ENCODE measurements around the gene HMX1. TPM values are rescaled to one million over a fixed set of nuclear protein-coding genes. Genes with fewer than 3 reads are reported as not detected.

Gene HMX1
- total and polyA plus RNA-seq, 2 donors (not counting 3 experiments of a cell fraction or from before 2014, with no cell fraction given) = not detected

- intact Hi-C loops (cut with micrococcal nuclease) (no loop called here), dilution Hi-C loops (cut with MboI; ENCODE audit: extremely low pct_ligation_motif_present, low sequenced_read_pairs) (no loop called here)
- no peak overlapping the region for H3K4me2 ChIP-seq (ENCODE audit: insufficient read depth, low read length)
- no peaks in the 10 kb centered on the region for H3K36me3 ChIP-seq (ENCODE audit: control insufficient read depth in 2 of 2, extremely low read depth in 1 of 2, insufficient read depth in 2 of 2, low read length in 2 of 2)
- H3K4me3 ChIP-seq (replicated peaks in 1 of 3; ENCODE audit: insufficient read depth in 1 of 3, low read depth in 1 of 3, low read length in 3 of 3) = no peak overlapping the region
- FAIRE-seq = no peak
- TF ChIP-seq FOS (IDR thresholded peaks at IDR 0.05; ENCODE audit: borderline replicate concordance, insufficient read depth, low read length) (no peak), POLR2A (IDR thresholded peaks at IDR 0.05; ENCODE audit: low read depth, low read length) (no peak), CTCF (IDR thresholded peaks at IDR 0.05; ENCODE audit: extremely low read depth in 1 of 2, insufficient read depth in 1 of 2, low read depth in 1 of 2, low read length in 2 of 2) (no peak)
- H3K9me3 ChIP-seq (replicated peaks; ENCODE audit: control insufficient read depth, insufficient read depth, low read length) = no peaks in the 10 kb centered on the region
- CTCF ChIA-PET = no interaction called here
- H3K9me1 ChIP-seq (replicated peaks; ENCODE audit: control insufficient read depth, extremely low read depth, insufficient read depth, low read length) = no peaks in the 10 kb centered on the region
- no peak overlapping the region for H3K9ac ChIP-seq (replicated peaks; ENCODE audit: extremely low read depth, insufficient read depth, low read length)
- H3K27me3 ChIP-seq (ENCODE audit: control insufficient read depth in 2 of 2, insufficient read depth in 2 of 2, low read length in 2 of 2) = peaks cover 28 to 30% of the 10 kb centered on the region in 2 experiments
- no TSS peak for BruUV-seq (replicated peaks)
- H4K20me1 ChIP-seq (replicated peaks; ENCODE audit: control insufficient read depth, extremely low read depth, insufficient read depth, low read length) = no peaks in the 10 kb centered on the region
- POLR2A ChIA-PET = no interaction called here
- no peaks in the 10 kb centered on the region for H3K4me1 ChIP-seq (ENCODE audit: control insufficient read depth, extremely low read depth, insufficient read depth, low read length)
- no peak overlapping the region for H2AFZ ChIP-seq (ENCODE audit: low read depth, low read length)
- DNase-seq (ENCODE audit: low read depth, low spot score) = no peak
- H3K27ac ChIP-seq (ENCODE audit: insufficient read depth, low read depth, low read length) = no peak overlapping the region
- H3K79me2 ChIP-seq (ENCODE audit: control insufficient read depth, insufficient read depth, low read length) = no peaks in the 10 kb centered on the region
Observed at GRCh38 chr4:8896071-8896470, 24.4 kb upstream of the HMX1 start.

DNA sequence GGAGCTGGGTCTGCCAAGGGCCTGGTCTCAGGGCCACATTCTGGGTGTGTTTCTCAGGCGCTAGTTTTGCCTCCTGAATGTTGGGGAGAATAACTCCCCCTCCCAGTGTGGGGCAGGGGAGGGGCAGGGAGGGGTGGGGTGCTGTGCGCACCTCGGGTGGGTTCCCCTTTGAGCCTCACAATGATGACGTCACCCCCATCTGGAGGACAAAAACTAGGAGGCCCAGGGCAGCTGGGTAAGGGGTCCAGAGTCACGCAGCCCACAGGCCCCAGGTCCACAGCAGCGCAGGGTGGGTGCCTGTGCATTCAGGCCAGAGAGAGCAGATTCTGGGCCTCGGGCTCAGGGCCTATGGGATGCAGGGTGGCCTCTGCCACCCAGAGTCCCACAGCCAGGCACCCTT is 23.7 kb upstream of the HMX1 start:
- H3K4me3 ChIP-seq (replicated peaks in 1 of 3; ENCODE audit: insufficient read depth in 1 of 3, low read depth in 1 of 3, low read length in 3 of 3) = no peak overlapping the region
- H3K4me2 ChIP-seq (ENCODE audit: insufficient read depth, low read length) = no peak overlapping the region
- no peak overlapping the region for H3K27ac ChIP-seq (ENCODE audit: insufficient read depth, low read depth, low read length)
- no peak overlapping the region for H3K9ac ChIP-seq (replicated peaks; ENCODE audit: extremely low read depth, insufficient read depth, low read length)
- no peaks in the 10 kb centered on the region for H3K9me3 ChIP-seq (replicated peaks; ENCODE audit: control insufficient read depth, insufficient read depth, low read length)
- intact Hi-C loops (cut with micrococcal nuclease) = no loop called here
- CTCF ChIA-PET = no interaction called here
- H3K9me1 ChIP-seq (replicated peaks; ENCODE audit: control insufficient read depth, extremely low read depth, insufficient read depth, low read length) = no peaks in the 10 kb centered on the region
- no peaks in the 10 kb centered on the region for H3K79me2 ChIP-seq (ENCODE audit: control insufficient read depth, insufficient read depth, low read length)
- dilution Hi-C loops (cut with MboI; ENCODE audit: extremely low pct_ligation_motif_present, low sequenced_read_pairs) = no loop called here
- TF ChIP-seq GATA2 (IDR thresholded peaks at IDR 0.05; ENCODE audit: insufficient read depth, insufficient read length, low read depth, low read length) = no peak
- TF ChIP-seq EZH2 (IDR thresholded peaks at IDR 0.05; ENCODE audit: borderline replicate concordance, low read depth, low read length, severe bottlenecking) = no peak
- no peak for TF ChIP-seq MYC (IDR thresholded peaks at IDR 0.05; ENCODE audit: low read depth, low read length)
- TF ChIP-seq JUN (IDR thresholded peaks at IDR 0.05; ENCODE audit: borderline replicate concordance, insufficient read depth, insufficient read length, low read depth) = no peak
- TF ChIP-seq POLR2A (IDR thresholded peaks at IDR 0.05; ENCODE audit: low read depth, low read length) = no peak
- no peak for TF ChIP-seq POLR2AphosphoS5 (IDR thresholded peaks at IDR 0.05; ENCODE audit: insufficient read depth, low read depth, low read length)
- no peak for TF ChIP-seq MAX (IDR thresholded peaks at IDR 0.05; ENCODE audit: insufficient read depth, insufficient read length)
- TF ChIP-seq FOS (IDR thresholded peaks at IDR 0.05; ENCODE audit: borderline replicate concordance, insufficient read depth, low read length) = no peak
- no peak for TF ChIP-seq CTCF (IDR thresholded peaks at IDR 0.05; ENCODE audit: extremely low read depth in 1 of 2, insufficient read depth in 1 of 2, low read depth in 1 of 2, low read length in 2 of 2)
- H2AFZ ChIP-seq (ENCODE audit: low read depth, low read length) = no peak overlapping the region
- peaks cover 35 to 36% of the 10 kb centered on the region in 2 experiments for H3K27me3 ChIP-seq (ENCODE audit: control insufficient read depth in 2 of 2, insufficient read depth in 2 of 2, low read length in 2 of 2)
- H4K20me1 ChIP-seq (replicated peaks; ENCODE audit: control insufficient read depth, extremely low read depth, insufficient read depth, low read length) = no peaks in the 10 kb centered on the region
- FAIRE-seq = no peak
- no peaks in the 10 kb centered on the region for H3K36me3 ChIP-seq (ENCODE audit: control insufficient read depth in 2 of 2, extremely low read depth in 1 of 2, insufficient read depth in 2 of 2, low read length in 2 of 2)
- no TSS peak for BruUV-seq (replicated peaks)
- POLR2A ChIA-PET = no interaction called here
- DNase-seq (ENCODE audit: low read depth, low spot score) = no peak
- H3K4me1 ChIP-seq (ENCODE audit: control insufficient read depth, extremely low read depth, insufficient read depth, low read length) = no peaks in the 10 kb centered on the region
